OCI-LY3 (cell line): Measurements from ENCODE around the gene SMURF2.

Experiments
- H2AFZ ChIP-seq: fragments of 200-600, 300-600 bp; shearing (Covaris generic); 2 replicates; pipeline ENCODE4 v1.6.0; 2014; ENCODE audit warnings: antibody characterized with exemption, low read depth, low read length
- H3K27ac ChIP-seq: fragments of 200-600, 300-600 bp; sonication (generic); 2 replicates; pipeline ENCODE4 v1.5.1; 2014; ENCODE audit warnings: mild to moderate bottlenecking, low read length, moderate library complexity, mixed read lengths
- H3K27me3 ChIP-seq: fragments of 200-600, 300-600 bp; sonication (generic); 2 replicates; pipeline ENCODE4 v1.6.1; 2014; ENCODE audit warnings: low read depth, low read length, mixed read lengths
- H3K36me3 ChIP-seq: fragments of 200-600, 300-600 bp; sonication (generic); replicated peaks from 2 replicates; pipeline ENCODE3; 2014; ENCODE audit warnings: low read depth, low read length, mixed read lengths
- H3K4me1 ChIP-seq: fragments of 300-600, 200-600 bp; sonication (generic); 2 replicates; pipeline ENCODE4 v1.6.1; 2014; ENCODE audit warnings: low read length, mixed read lengths
- H3K4me2 ChIP-seq: fragments of 200-600, 300-600 bp; sonication (generic); 2 replicates; pipeline ENCODE4 v1.6.1; 2014; ENCODE audit warnings: low read length, mixed read lengths
- H3K4me3 ChIP-seq: fragments of 300-600, 200-600 bp; sonication (generic); 2 replicates; pipeline ENCODE4 v1.5.1; 2014; ENCODE audit warnings: antibody characterized with exemption, mild to moderate bottlenecking, low read length, moderate library complexity
- H3K79me2 ChIP-seq: fragments of 300-600, 200-600 bp; shearing (Covaris generic); 2 replicates; pipeline ENCODE4 v1.6.1; 2014; ENCODE audit warnings: mild to moderate bottlenecking, low read length, mixed read lengths
- H3K9ac ChIP-seq: fragments of 300-600, 200-600 bp; shearing (Covaris generic); 2 replicates; pipeline ENCODE4 v1.6.0; 2014; ENCODE audit warnings: mild to moderate bottlenecking, low read length, moderate library complexity
- H3K9me3 ChIP-seq: fragments of 200-600, 300-600 bp; shearing (Covaris generic); 2 replicates; pipeline ENCODE4 v1.6.1; 2014; ENCODE audit warnings: low read length, mixed read lengths; ENCODE audit not compliant: insufficient read depth
- H4K20me1 ChIP-seq: fragments of 200-600, 300-600 bp; sonication (generic); 2 replicates; pipeline ENCODE4 v1.6.1; 2016; ENCODE audit warnings: low read length, mixed read lengths; ENCODE audit not compliant: insufficient read depth
- CTCF ChIP-seq: fragments of 200-600, 300-600 bp; sonication (generic); IDR thresholded peaks from 2 replicates; pipeline ENCODE4 v1.5.1; 2014; ENCODE audit warnings: antibody characterized with exemption, low read length, low read depth
- EZH2phosphoT487 ChIP-seq: fragments of 200-600 bp; shearing (Covaris generic); IDR thresholded peaks from 2 replicates; pipeline ENCODE4 v1.6.1; 2018; ENCODE audit warnings: antibody characterized with exemption, mixed run types, low read depth

SMURF2 gene

GRCh38 chr17:64626827-64627226, 35.3 kb downstream of the SMURF2 start:
- Histone ChIP-seq H3K27ac (no peak overlapping the region), H3K4me3 (no peak overlapping the region), H3K27me3 (no peaks in the 10 kb centered on the region), H3K36me3 (no peaks in the 10 kb centered on the region), H3K9me3 (no peaks in the 10 kb centered on the region), H3K4me2 (no peak overlapping the region), H3K4me1 (peaks cover 14% of the 10 kb centered on the region), H4K20me1 (peaks cover 47% of the 10 kb centered on the region), H3K79me2 (peaks cover 20% of the 10 kb centered on the region), H2AFZ (no peak overlapping the region), H3K9ac (no peak overlapping the region)
- TF ChIP-seq EZH2phosphoT487, result no peak
- no peak for TF ChIP-seq CTCF

DNA sequence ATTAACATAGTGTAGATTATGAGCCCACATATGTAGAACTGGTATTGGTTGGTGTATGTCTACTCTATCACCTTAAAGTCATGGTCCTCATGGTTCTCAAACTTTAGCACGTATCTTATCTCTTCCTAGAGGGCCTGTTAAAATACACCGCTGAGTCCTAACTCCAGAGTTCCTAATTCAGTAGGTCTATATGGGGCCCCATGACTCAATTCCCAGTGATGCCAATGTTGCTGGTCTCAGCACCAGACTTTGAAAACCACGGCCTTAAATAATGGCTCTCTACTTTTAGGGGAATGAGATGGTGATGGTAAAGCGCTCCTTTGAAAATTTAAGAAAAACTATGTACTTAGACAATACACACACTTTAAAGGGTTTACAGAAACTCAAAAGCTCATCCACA, 36.6 kb downstream of the SMURF2 start:
- no peaks in the 10 kb centered on the region for H3K9me3 ChIP-seq
- no peak overlapping the region for H3K4me3 ChIP-seq
- peaks cover 14% of the 10 kb centered on the region for H3K4me1 ChIP-seq
- H3K36me3 ChIP-seq, result no peaks in the 10 kb centered on the region
- no peak overlapping the region for H3K27ac ChIP-seq
- TF ChIP-seq EZH2phosphoT487 (no peak), CTCF (no peak)
- no peak overlapping the region for H3K4me2 ChIP-seq
- no peaks in the 10 kb centered on the region for H3K27me3 ChIP-seq
- H4K20me1 ChIP-seq, result peaks cover 44% of the 10 kb centered on the region
- no peak overlapping the region for H2AFZ ChIP-seq
- H3K79me2 ChIP-seq, result peaks cover 17% of the 10 kb centered on the region
- H3K9ac ChIP-seq, result no peak overlapping the region

DNA sequence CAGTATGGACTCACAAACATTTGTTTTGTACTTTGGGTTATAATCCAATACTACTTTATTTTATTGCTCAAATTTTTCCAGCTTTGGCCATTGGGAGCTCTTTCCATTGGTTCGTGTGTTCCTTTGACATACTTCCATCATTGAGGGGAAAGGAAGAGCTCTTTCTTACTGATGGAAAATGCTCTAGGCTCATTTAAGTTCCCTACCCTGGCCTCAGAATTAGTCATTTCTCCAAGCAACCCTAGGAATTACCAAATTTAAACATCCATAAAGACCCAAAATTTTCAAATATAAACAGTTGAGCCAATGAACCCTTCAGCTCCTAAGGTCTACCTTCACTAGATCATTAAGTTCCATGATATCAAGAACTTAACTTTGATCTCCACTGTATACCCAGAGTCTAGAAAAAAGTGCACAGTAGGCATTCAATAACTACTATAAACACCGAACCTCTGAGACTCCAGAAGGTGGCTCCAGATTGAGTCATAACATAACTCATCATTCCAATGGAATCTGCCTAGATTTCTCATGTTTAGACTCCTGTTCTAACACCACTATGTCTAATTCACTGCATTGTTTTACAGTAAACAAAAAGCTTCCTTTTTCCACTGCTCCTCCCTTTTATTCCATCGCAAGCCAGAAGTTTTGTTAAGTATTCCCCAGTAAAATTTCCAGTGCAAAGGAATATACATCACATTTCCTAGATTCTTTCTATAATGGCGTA, 39.0 kb downstream of the SMURF2 start:
- H4K20me1 ChIP-seq, result peaks cover 37% of the 10 kb centered on the region
- no peak overlapping the region for H3K27ac ChIP-seq
- no peak overlapping the region for H2AFZ ChIP-seq
- no peak overlapping the region for H3K4me2 ChIP-seq
- H3K27me3 ChIP-seq, result no peaks in the 10 kb centered on the region
- no peak overlapping the region for H3K4me3 ChIP-seq
- TF ChIP-seq CTCF, result no peak
- TF ChIP-seq EZH2phosphoT487, result no peak
- H3K36me3 ChIP-seq, result no peaks in the 10 kb centered on the region
- H3K9me3 ChIP-seq, result no peaks in the 10 kb centered on the region
- H3K9ac ChIP-seq, result no peak overlapping the region
- H3K4me1 ChIP-seq, result peaks cover 2% of the 10 kb centered on the region
- H3K79me2 ChIP-seq, result peaks cover 15% of the 10 kb centered on the region

- H3K4me2 ChIP-seq, result no peak overlapping the region
- H3K9ac ChIP-seq, result no peak overlapping the region
- no peaks in the 10 kb centered on the region for H3K4me1 ChIP-seq
- no peaks in the 10 kb centered on the region for H3K36me3 ChIP-seq
- H2AFZ ChIP-seq, result no peak overlapping the region
- no peaks in the 10 kb centered on the region for H3K27me3 ChIP-seq
- no peaks in the 10 kb centered on the region for H3K9me3 ChIP-seq
- H4K20me1 ChIP-seq, result peaks cover 29% of the 10 kb centered on the region
- H3K27ac ChIP-seq, result no peak overlapping the region
- peaks cover 8% of the 10 kb centered on the region for H3K79me2 ChIP-seq
- no peak for TF ChIP-seq CTCF
- no peak for TF ChIP-seq EZH2phosphoT487
- H3K4me3 ChIP-seq, result no peak overlapping the region
These were observed 40.3 kb downstream of the SMURF2 start for GRCh38 chr17:64621772-64622171.
